H1 (cell line): ENCODE results near the gene SLC44A5. TPM values are rescaled to one million over a fixed set of nuclear protein-coding genes. Genes with fewer than 3 reads are reported as not detected.
"Not testable (repeated sequence)": the region's sequence is repeated elsewhere in the genome, so short reads cannot be mapped to it uniquely, and the experiment has no call there.

Source experiments
- CTCF ChIA-PET: fragments of 300-600 bp; sonication (Branson Sonifier 250); formaldehyde crosslinking; loops from one replicate; lab custom pipeline; 2021; ENCODE audit not compliant: partially characterized antibody; lab: Charles Lee
- POLR2A ChIA-PET: fragments of 300-600 bp; sonication (Branson Sonifier 250); formaldehyde crosslinking; loops from one replicate; lab custom pipeline; 2021; ENCODE audit warnings: inconsistent platforms; ENCODE audit not compliant: partially characterized antibody; lab: Charles Lee
- DNase-seq, 2 experiments: peaks; one replicate each; pipeline versions ENCODE4 v3.0.0 to v3.0.0-alpha.2; 2010 to 2022; ENCODE audit warnings: low spot score in 2 of 2, low read depth in 1 of 2, mixed read lengths in 1 of 2
- FAIRE-seq: peaks from 2 replicates; lab custom pipeline; 2011; peaks lifted over from hg19 to GRCh38; lab: Jason Lieb, UNC
- H2AFZ ChIP-seq: 2 replicates; pipeline ENCODE4 v1.8.1; 2012; ENCODE audit warnings: low read length, inconsistent platforms
- H2AK5ac ChIP-seq: 2 replicates; pipeline ENCODE4 v1.6.1; 2013; ENCODE audit warnings: low read depth, low read length
- H2BK120ac ChIP-seq: replicated peaks from 2 replicates; pipeline ENCODE3; 2013; ENCODE audit warnings: low read depth, low read length, inconsistent platforms
- H2BK12ac ChIP-seq: 2 replicates; pipeline ENCODE4 v1.6.1; 2013; ENCODE audit warnings: low read depth, low read length
- H2BK15ac ChIP-seq: 2 replicates; pipeline ENCODE4 v1.6.1; 2013; ENCODE audit warnings: low read length
- H2BK20ac ChIP-seq: 2 replicates; pipeline ENCODE4 v1.6.1; 2013; ENCODE audit warnings: low read length
- H2BK5ac ChIP-seq: 2 replicates; pipeline ENCODE4 v1.6.1; 2013; ENCODE audit warnings: low read depth, low read length
- H3K14ac ChIP-seq: 2 replicates; pipeline ENCODE4 v1.6.1; 2013; ENCODE audit warnings: inconsistent platforms; ENCODE audit not compliant: insufficient read length
- H3K18ac ChIP-seq: 2 replicates; pipeline ENCODE4 v1.6.1; 2013; ENCODE audit warnings: low read length; ENCODE audit errors: extremely low read depth
- H3K23ac ChIP-seq: 2 replicates; pipeline ENCODE4 v1.6.1; 2013; ENCODE audit warnings: inconsistent platforms; ENCODE audit not compliant: insufficient read length
- H3K23me2 ChIP-seq: 2 replicates; pipeline ENCODE4 v1.6.1; 2013; ENCODE audit warnings: low read depth, low read length
- H3K27ac ChIP-seq: 2 replicates; pipeline ENCODE4 v1.6.1; 2011; ENCODE audit warnings: low read depth, low read length, inconsistent platforms
- H3K27me3 ChIP-seq, 4 experiments: replicated peaks in 1 of 4; 1 replicate in 1 of 4; 2 replicates in 3 of 4; pipeline versions ENCODE4 v1.6.1 to v1.8.1; 2011 to 2013; ENCODE audit warnings: low read length in 3 of 4, mild to moderate bottlenecking in 3 of 4, inconsistent platforms in 2 of 4, mixed read lengths in 2 of 4, moderate library complexity in 1 of 4; ENCODE audit not compliant: control insufficient read depth in 3 of 4, insufficient read depth in 3 of 4; ENCODE audit errors: extremely low read depth in 1 of 4
- H3K36me3 ChIP-seq, 4 experiments: 2 replicates each; pipeline versions ENCODE4 v1.6.1 to v1.8.1; 2011 to 2013; ENCODE audit warnings: mild to moderate bottlenecking in 4 of 4, low read length in 3 of 4, moderate library complexity in 2 of 4, control low read depth in 1 of 4, inconsistent platforms in 1 of 4; ENCODE audit not compliant: insufficient read depth in 4 of 4, control insufficient read depth in 2 of 4
- H3K4ac ChIP-seq: replicated peaks from 2 replicates; pipeline ENCODE3; 2013; ENCODE audit warnings: low read length, low read depth, mixed read lengths, inconsistent platforms; ENCODE audit not compliant: insufficient read length
- H3K4me1 ChIP-seq, 4 experiments: replicated peaks in 1 of 4; 1 replicate in 1 of 4; 2 replicates in 3 of 4; pipeline versions ENCODE4 v1.6.1 to v1.8.1; 2011 to 2013; ENCODE audit warnings: low read length in 3 of 4, inconsistent platforms in 2 of 4, mixed read lengths in 1 of 4; ENCODE audit not compliant: insufficient read depth in 4 of 4, control insufficient read depth in 3 of 4
- H3K4me2 ChIP-seq, 2 experiments: 2 replicates each; pipeline versions ENCODE4 v1.6.1 to v1.8.1; 2011 to 2013; ENCODE audit warnings: low read depth in 2 of 2, low read length in 2 of 2, control low read depth in 1 of 2, inconsistent platforms in 1 of 2, mild to moderate bottlenecking in 1 of 2; ENCODE audit not compliant: insufficient read depth in 1 of 2
- H3K4me3 ChIP-seq, 4 experiments: fragments of 200-600, 300-600 bp in 1 of 4; sonication (generic), shearing (Covaris generic), sonication (Bioruptor Twin) in 1 of 4; 2 replicates each; pipeline versions ENCODE4 v1.5.1 to v1.8.1; 2011 to 2016; ENCODE audit warnings: low read length in 4 of 4, low read depth in 3 of 4, control low read depth in 2 of 4, inconsistent platforms in 2 of 4, mild to moderate bottlenecking in 2 of 4, mixed read lengths in 1 of 4, moderate library complexity in 1 of 4; ENCODE audit not compliant: insufficient read depth in 2 of 4; ENCODE audit errors: extremely low read depth in 1 of 4
- H3K56ac ChIP-seq: replicated peaks from 2 replicates; pipeline ENCODE3; 2013; ENCODE audit warnings: low read depth, mild to moderate bottlenecking, mixed read lengths, low read length, inconsistent platforms; ENCODE audit not compliant: insufficient read length
- H3K79me1 ChIP-seq: 2 replicates; pipeline ENCODE4 v1.6.1; 2013; ENCODE audit warnings: low read depth, low read length, control low read depth
- H3K79me2 ChIP-seq, 2 experiments: 2 replicates each; pipeline versions ENCODE4 v1.6.1 to v1.8.1; 2012 to 2013; ENCODE audit warnings: low read length in 2 of 2, mild to moderate bottlenecking in 2 of 2, inconsistent platforms in 1 of 2; ENCODE audit not compliant: insufficient read depth in 2 of 2, control insufficient read depth in 1 of 2
- H3K9ac ChIP-seq, 4 experiments: replicated peaks in 1 of 4; 1 replicate in 1 of 4; 2 replicates in 3 of 4; pipeline versions ENCODE4 v1.6.1 to v1.8.1; 2011 to 2013; ENCODE audit warnings: low read depth in 3 of 4, low read length in 3 of 4, control low read depth in 2 of 4, mild to moderate bottlenecking in 2 of 4, moderate library complexity in 2 of 4, inconsistent platforms in 1 of 4; ENCODE audit errors: extremely low read depth in 1 of 4
- H3K9me3 ChIP-seq, 2 experiments: 2 replicates each; pipeline versions ENCODE4 v1.6.1 to v1.8.1; 2012 to 2013; ENCODE audit warnings: mild to moderate bottlenecking in 2 of 2, moderate library complexity in 2 of 2, control low read depth in 1 of 2, inconsistent platforms in 1 of 2, low read depth in 1 of 2, low read length in 1 of 2, mixed read lengths in 1 of 2; ENCODE audit not compliant: insufficient read depth in 2 of 2
- H4K20me1 ChIP-seq, 2 experiments: replicated peaks in 1 of 2; 2 replicates each; pipeline versions ENCODE3 to v1.8.1; 2011 to 2013; ENCODE audit warnings: inconsistent platforms in 2 of 2, low read length in 2 of 2, mild to moderate bottlenecking in 1 of 2; ENCODE audit not compliant: insufficient read depth in 2 of 2, control insufficient read depth in 1 of 2
- H4K5ac ChIP-seq: 2 replicates; pipeline ENCODE4 v1.6.1; 2013; ENCODE audit warnings: low read length, low read depth, mixed read lengths, inconsistent platforms; ENCODE audit not compliant: insufficient read length
- H4K8ac ChIP-seq: 2 replicates; pipeline ENCODE4 v1.8.0; 2013; ENCODE audit warnings: mild to moderate bottlenecking, moderate library complexity, low read length, inconsistent platforms; ENCODE audit not compliant: insufficient read depth; ENCODE audit errors: extremely low read depth
- H4K91ac ChIP-seq: replicated peaks from 2 replicates; pipeline ENCODE3; 2013; ENCODE audit warnings: low read length, mixed read lengths, inconsistent platforms; ENCODE audit not compliant: insufficient read length
- WGBS, 2 experiments: shearing (Covaris generic) in 1 of 2; methylation state at CpG; one replicate each; pipeline versions ENCODE4 v1.1.6 to v1.1.7; 2013 to 2015; ENCODE audit warnings: low lambda C conversion rate in 2 of 2, mixed read lengths in 2 of 2, inconsistent platforms in 1 of 2, low coverage in 1 of 2, missing lambda C conversion rate in 1 of 2; ENCODE audit not compliant: insufficient replicate concordance in 2 of 2, insufficient coverage in 1 of 2, insufficient read length in 1 of 2; ENCODE audit errors: extremely low coverage in 1 of 2, missing lambda C conversion rate in 1 of 2; 5-methylcytosine and 5-hydroxymethylcytosine counted together
- polyA plus RNA-seq, 7 experiments: library from polyadenylated mRNA; depleted of rRNA in 3 of 7; stranded (reverse) in 5 of 7; unstranded in 2 of 7; fragments of >200 nt in 5 of 7; fragments of 200-250 nt in 2 of 7; gene quantifications; 1 replicate in 5 of 7; 2 replicates in 1 of 7; 4 replicates in 1 of 7; pipeline versions ENCODE4 v1.2.1 to v1.2.3, GENCODE V29; 2011 to 2013; ENCODE audit warnings: missing spikeins in 2 of 7, mixed read lengths in 2 of 7
- total RNA-seq: library from RNA; stranded (reverse); fragmentation: NEBNext Ultra II Directional; extraction: Animal tissue kit (Norgen Biotek cat#: 25700); gene quantifications from 2 replicates; pipeline ENCODE4 v1.2.1, GENCODE V29; 2021

Gene SLC44A5
- total and polyA plus RNA-seq, 2 of the 8 experiments (the other 6 are each of a cell fraction or from before 2014, with no cell fraction given), result 1.8 to 3.3 TPM

GRCh38 chr1:75593457-75593856 lies 17.5 kb downstream of the SLC44A5 start:
- H3K56ac ChIP-seq, H4K91ac ChIP-seq, H2BK12ac ChIP-seq, H2AK5ac ChIP-seq, H3K79me1 ChIP-seq, H3K23ac ChIP-seq, H4K20me1 ChIP-seq, DNase-seq, H4K5ac ChIP-seq, H2BK5ac ChIP-seq, H3K4me2 ChIP-seq, H3K18ac ChIP-seq, H3K9ac ChIP-seq, H3K36me3 ChIP-seq, H3K4me1 ChIP-seq, H3K79me2 ChIP-seq, FAIRE-seq, H2BK20ac ChIP-seq, H3K4ac ChIP-seq, H3K4me3 ChIP-seq, H3K27me3 ChIP-seq, H3K27ac ChIP-seq, H3K9me3 ChIP-seq, H2AFZ ChIP-seq, H3K23me2 ChIP-seq, H2BK120ac ChIP-seq, H2BK15ac ChIP-seq, H3K14ac ChIP-seq, POLR2A ChIA-PET, H4K8ac ChIP-seq: not testable (repeated sequence)
- CTCF ChIA-PET, result interaction anchor here (1.3 kb wide), 2 partner anchors 10 to 328 kb away, joined by 3 to 4 read pairs; no protein-coding TSS in a partner anchor
- WGBS, 2 experiments, result 93% methylated on average over 3 of the region's 3 CpGs; no CpG with 5 or more reads in 1 of the 2 experiments
